GM18511 (cell line): ENCODE measurements around the gene RPL36.

Experiments
- ATAC-seq: cut with Tn5 transposase; IDR thresholded peaks from one replicate; pipeline ENCODE4 v1.9.1; 2021; ENCODE audit warnings: mild to moderate bottlenecking, moderate library complexity; ENCODE audit not compliant: unreplicated experiment

Gene RPL36

GRCh38 chr19:5690125-5690954 is at the start of gene RPL36:
Gene RPL36 (plus strand): TSS chr19:5690295. CDS start chr19:5690508, 213 bp downstream.
- peak; percentile 38 for ATAC-seq

- no peak for ATAC-seq
Observed at GRCh38 chr19:5641171-5641570, 48.9 kb upstream of the RPL36 start.

DNA sequence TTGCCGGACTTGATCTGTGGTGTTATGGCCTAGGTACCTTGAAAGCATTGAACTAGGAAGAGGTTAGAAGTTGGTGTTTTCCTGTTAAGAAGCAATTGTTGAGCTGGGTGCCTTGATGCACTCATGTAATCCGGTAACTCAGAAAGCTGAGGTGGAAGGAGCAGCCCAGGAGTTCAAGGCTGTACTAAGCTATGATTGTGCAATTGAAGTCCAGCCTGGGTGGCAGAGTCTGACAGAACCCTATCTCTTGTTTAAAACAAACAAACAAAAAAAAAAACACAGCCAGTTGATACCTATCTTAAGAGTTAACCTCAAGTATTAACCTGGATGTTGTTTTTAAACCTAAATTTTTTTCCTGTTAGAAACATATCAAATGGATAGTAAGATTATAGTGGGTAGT is 47.9 kb upstream of the RPL36 start:
- no peak for ATAC-seq

DNA sequence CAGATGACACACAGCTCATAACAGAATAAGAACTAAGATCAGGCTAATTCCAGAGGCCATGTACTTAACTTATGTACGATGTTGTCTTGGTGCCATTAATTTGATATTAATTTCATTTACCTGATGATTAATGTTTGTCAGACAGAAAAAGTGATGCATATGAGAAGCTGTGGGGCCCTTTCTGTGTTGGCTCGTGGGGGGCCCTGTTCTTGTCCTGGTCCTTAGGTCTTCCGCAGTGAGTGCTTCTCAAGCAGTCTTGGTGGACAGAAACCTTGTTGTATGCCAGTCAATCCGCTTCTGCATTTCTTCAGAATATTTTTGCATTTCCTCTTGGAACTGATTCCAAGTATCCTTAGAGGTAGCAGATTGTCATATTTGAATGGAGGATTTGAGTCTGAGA is 47.0 kb upstream of the RPL36 start:
- no peak for ATAC-seq

- no peak for ATAC-seq
Observed at GRCh38 chr19:5644037-5644436, 46.1 kb upstream of the RPL36 start.

DNA sequence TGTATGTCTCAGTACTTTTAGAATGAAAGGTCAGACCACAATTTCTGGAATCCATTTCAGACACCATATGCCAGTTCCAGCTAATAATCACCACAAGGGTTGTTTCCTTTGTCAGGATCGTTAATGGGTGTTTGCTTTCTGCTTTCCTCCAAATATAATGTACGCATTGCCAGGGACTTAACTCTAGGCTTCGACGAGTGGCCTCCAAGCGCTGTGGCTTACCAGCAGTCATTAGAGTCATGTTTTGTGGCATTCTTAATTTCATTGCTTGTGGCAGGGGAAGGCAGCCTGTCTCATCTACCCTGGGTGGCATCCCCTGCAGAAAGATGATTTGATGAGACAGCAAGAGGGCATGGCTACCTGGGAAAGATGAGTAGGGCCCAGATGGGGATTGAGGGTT is 44.7 kb upstream of the RPL36 start:
- no peak for ATAC-seq

DNA sequence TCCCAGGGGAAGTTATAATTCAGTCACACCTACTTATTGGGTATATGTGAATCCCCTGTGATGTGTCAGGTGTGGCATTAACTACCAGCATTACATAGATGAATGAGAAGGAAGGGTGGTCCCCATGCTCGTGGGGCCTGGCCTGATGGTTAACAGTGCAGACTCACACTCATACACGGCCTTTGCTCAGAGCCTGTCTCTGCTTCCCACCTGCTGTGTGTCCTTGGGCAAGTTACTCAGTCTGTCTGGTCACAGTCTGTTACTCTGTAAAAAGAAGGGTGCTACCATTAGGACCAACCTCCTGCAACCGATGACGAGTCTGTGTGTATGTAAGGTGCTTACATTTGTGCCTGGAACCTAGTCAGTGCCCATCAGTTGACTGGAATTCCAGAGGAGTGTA is 43.4 kb upstream of the RPL36 start:
- no peak for ATAC-seq

GRCh38 chr19:5648464-5648863 is 41.6 kb upstream of the RPL36 start:
- no peak for ATAC-seq

GRCh38 chr19:5651361-5651760 is 38.7 kb upstream of the RPL36 start:
- ATAC-seq, result no peak

DNA sequence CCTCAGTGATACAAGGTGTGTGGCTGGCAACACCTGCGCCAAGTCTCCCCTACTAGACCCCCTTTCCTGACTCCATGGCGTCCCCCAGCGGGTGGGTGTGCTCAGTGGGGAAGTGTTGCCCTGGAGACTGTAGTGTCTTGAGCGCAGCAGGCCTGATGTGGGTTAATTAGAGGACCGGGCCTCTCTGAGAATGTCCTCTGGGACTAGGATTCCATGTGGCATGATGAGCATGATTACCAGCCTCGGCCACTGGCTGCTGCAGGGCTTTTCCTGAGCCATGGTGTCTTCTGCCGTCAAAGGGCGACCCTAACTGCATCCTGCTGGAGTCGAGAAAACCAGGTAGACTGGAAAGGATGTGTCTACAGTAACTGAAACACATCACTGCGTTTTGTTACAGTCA is 37.8 kb upstream of the RPL36 start:
- ATAC-seq, result no peak

DNA sequence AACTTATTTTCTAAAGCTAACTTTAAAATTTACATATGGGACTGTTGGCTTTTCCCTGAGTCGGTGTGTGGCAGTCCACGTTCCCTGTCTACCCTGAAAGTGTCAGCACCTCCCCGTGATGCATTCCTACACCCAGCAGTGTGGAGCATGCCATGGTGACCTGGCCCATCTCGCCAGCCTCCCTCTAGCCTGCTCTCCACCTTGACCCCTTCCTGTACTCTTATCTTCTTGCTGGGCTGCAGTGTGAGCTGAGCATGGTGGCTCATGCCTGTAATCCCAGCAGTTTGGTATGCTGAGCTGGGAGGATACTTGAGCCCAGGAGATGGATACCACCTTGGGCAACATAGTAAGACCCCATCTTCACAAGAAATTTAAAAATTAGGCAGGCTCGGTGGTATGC is 35.2 kb upstream of the RPL36 start:
- ATAC-seq, result no peak

GRCh38 chr19:5655412-5655811 is 34.7 kb upstream of the RPL36 start:
- no peak for ATAC-seq

DNA sequence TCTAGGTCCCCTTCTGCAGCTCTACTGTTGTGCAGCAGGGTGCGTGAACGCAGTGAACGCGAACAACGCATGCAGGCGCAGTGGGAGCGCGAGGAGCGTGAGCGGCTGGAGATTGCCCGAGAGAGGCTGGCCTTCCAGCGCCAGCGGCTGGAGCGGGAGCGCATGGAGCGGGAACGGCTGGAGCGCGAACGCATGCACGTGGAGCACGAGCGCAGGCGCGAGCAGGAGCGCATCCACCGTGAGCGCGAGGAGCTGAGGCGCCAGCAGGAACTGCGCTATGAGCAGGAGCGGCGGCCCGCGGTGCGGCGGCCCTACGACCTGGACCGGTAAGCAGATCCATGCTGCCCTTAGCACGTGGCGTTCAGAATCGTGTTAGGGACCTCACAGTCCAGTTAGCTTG is 28.6 kb upstream of the RPL36 start:
- ATAC-seq, result no peak

GRCh38 chr19:5663904-5664303 is 26.2 kb upstream of the RPL36 start:
- ATAC-seq, result no peak

DNA sequence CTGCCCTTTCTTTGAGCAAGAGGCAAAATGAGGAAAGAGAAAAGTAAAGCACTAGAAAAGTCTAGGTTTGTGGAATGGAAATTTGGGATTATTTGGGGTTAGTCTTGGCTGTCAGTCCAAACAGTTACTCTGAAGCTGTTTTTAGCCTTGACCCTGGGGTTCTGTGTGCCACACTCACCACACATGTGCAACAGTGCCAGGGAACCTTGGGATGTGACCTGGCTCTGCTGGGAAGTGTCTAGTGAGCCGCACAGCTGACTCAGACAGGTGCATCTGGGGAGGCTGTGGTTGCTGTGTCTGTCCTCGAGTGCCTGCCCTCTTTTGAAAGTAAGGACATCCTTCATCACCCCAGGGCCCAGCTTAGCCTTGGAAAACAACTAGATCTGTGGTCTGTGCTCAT is 25.6 kb upstream of the RPL36 start:
- no peak for ATAC-seq

DNA sequence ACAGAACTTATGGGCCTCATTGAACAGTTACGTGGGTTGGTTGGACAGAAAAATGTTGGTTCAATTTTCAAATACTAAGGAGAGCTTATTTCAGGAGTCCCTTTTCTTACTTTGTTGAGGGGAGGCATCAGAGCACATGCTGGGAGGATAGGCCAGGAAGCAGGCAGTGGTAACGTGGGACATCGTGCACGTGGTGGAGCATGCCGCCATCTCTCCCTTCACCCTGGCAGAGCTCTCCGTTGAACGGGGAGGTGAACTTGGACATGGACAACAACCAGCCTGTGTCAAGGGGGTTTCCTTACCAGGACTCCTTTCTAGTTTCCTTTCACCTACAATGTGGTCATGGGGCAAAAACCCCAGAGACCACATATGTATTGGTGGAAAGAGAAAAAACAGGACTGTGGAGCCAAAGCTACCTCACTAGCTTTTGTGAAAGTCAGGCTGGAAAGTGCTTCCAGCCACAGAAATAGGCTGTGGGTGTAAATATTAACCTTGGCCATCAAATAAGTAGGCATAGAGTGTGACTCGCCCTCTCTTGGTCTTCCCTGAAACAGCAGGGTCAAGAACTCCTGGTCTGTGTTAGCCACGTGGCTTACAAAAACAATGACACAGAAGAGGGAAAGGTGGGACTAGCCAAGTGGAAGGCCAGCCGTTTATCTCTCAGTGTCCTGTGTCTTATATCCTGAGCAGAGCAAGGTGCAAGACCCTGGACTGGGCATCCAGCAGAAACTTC is 24.1 kb upstream of the RPL36 start:
- ATAC-seq, result no peak

DNA sequence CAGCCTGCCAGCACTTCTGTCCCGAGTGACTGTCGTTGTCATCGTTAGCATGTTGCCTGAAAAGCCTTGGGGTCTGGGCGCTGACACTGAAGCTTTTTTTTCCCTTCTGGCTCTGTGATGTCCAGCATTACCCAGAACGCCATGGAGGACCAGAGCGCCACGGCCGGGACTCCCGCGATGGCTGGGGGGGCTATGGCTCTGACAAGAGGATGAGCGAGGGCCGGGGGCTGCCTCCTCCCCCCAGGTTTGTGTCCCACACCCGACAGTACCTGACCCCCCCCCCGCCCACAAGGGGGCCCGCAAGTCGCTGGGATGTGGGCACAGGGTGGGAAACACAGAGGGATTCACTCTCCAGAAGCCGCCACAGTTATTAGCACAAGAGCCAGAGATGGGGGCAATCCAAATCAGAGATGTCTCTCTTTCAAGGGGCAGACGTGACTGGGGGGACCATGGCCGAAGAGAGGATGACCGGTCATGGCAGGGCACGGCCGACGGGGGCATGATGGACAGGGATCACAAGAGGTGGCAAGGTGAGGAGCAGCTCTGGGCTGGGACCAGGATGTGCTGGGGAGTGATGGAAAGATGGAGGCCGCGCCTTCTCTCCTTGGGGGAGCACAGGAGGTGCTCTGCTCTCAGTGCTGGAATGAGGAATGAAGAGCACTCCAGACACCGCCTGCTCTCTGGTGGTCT is 23.0 kb upstream of the RPL36 start:
- no peak for ATAC-seq

GRCh38 chr19:5667751-5668271 is 22.3 kb upstream of the RPL36 start:
- ATAC-seq, result no peak

- no peak for ATAC-seq
Observed at GRCh38 chr19:5669212-5669611, 20.9 kb upstream of the RPL36 start.

GRCh38 chr19:5671600-5671999 is 18.5 kb upstream of the RPL36 start:
- ATAC-seq, result no peak

GRCh38 chr19:5672708-5673459 is 17.2 kb upstream of the RPL36 start:
- ATAC-seq, result no peak
